ENCODE measurements around the gene INHBB.

The INHBB gene

DNA sequence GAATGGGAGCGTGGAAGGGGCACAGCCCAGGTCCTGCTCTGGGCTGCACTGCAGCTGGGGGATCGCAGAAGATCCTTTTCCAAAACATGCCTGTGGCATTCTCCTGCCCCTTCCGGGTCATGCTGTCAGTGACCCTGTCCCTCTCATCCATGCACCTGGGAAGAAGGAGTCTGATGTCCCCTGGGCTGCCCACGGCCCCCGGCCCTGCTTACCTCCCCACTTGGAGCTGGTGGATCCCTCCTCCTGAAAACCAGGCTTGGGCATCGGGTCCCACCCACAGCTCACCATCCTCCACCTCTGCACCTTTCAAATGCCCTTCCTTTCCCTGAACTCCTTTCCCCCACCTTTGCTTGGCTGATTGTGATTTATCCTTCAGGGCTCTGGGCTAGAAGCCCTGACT lies 11.8 kb downstream of the INHBB start:
- no peak overlapping the region for H3K9ac ChIP-seq (ENCODE audit: low read length)
- no peak overlapping the region for H2BK5ac ChIP-seq (ENCODE audit: low read depth, low read length, poor library complexity, severe bottlenecking)
- no peak overlapping the region for H2AFZ ChIP-seq (ENCODE audit: low read depth, low read length)
- H4K91ac ChIP-seq (ENCODE audit: low read length): no peak overlapping the region
- H3K36me3 ChIP-seq (ENCODE audit: control insufficient read depth in 1 of 2, insufficient read depth in 2 of 2, low read depth in 1 of 2, low read length in 2 of 2): no peaks in the 10 kb centered on the region
- H3K4ac ChIP-seq (ENCODE audit: low read depth in 1 of 2, low read length in 2 of 2): no peak overlapping the region
- DNase-seq: no peak
- no peak overlapping the region for H2BK12ac ChIP-seq (ENCODE audit: low read length in 2 of 2)
- H3K18ac ChIP-seq (ENCODE audit: low read depth in 1 of 2, low read length in 2 of 2): no peak overlapping the region
- H3K4me3 ChIP-seq (ENCODE audit: insufficient read depth in 1 of 2, low read depth in 1 of 2, low read length in 2 of 2): no peak overlapping the region
- H3K27ac ChIP-seq (ENCODE audit: low read length, poor library complexity, severe bottlenecking): no peak overlapping the region
- peaks cover 74 to 81% of the 10 kb centered on the region in 2 experiments for H3K27me3 ChIP-seq (ENCODE audit: control insufficient read depth in 1 of 2, insufficient read depth in 1 of 2, low read length in 2 of 2)
- peaks cover 6% of the 10 kb centered on the region for H3K4me1 ChIP-seq (ENCODE audit: control insufficient read depth, insufficient read depth, low read depth, low read length)
- H3K14ac ChIP-seq (ENCODE audit: low read length in 2 of 2): no peak overlapping the region
- no peak overlapping the region for H2BK120ac ChIP-seq (ENCODE audit: low read depth, low read length)
- WGBS: 71% methylated on average over 6 of the region's 6 CpGs
- no peak overlapping the region for H3K4me2 ChIP-seq (ENCODE audit: low read length, poor library complexity, severe bottlenecking)
- H3K9me3 ChIP-seq (ENCODE audit: control insufficient read depth, low read length): no peaks in the 10 kb centered on the region
- H2BK15ac ChIP-seq (ENCODE audit: low read depth, poor library complexity, severe bottlenecking): no peak overlapping the region
- no peak overlapping the region for H3K23ac ChIP-seq (ENCODE audit: low read length in 2 of 2)
- no peak overlapping the region for H4K8ac ChIP-seq (ENCODE audit: low read length)
- no peaks in the 10 kb centered on the region for H3K79me1 ChIP-seq (replicated peaks; ENCODE audit: low read length, poor library complexity, severe bottlenecking)
- H2AK5ac ChIP-seq (ENCODE audit: low read length, severe bottlenecking): no peak overlapping the region

DNA sequence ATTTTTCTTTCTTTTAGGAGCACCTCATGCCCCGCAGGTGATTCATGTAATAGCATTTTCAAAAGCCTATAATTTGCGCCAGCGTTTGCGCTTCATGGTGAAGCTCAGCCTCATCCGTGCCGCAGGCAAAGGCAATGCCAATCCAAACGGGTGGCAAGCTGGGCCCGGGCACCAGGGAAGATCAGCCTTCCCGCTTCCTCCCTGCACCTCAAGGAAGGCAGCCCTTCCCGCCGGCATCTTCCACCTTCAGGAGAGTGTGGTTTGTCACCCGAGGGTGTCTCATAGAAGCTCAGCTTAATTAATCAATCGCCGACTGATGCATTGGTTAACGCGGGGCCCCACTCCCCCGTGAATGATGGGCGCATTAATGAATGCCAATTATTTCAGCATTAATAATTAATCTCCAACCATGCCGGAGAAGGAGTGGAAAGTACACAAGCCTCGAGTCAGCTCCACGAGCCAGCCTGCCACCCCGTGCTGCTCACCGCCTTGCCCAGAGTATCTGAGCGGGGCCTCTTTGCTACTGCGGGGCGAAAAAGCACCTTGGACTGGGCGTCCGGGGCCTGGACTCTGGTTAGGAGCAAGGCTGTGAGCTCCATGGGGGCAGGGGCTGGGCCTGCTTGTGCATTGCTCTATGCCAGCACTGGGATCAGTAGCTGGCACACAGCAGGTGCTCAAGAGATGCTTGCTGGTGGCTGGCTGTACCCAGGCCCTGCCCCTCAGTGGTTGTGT lies 13.0 kb downstream of the INHBB start:
- no peaks in the 10 kb centered on the region for H3K79me1 ChIP-seq (replicated peaks; ENCODE audit: low read length, poor library complexity, severe bottlenecking)
- no peak overlapping the region for H3K4me2 ChIP-seq (ENCODE audit: low read length, poor library complexity, severe bottlenecking)
- DNase-seq: no peak
- no peak overlapping the region for H3K9ac ChIP-seq (ENCODE audit: low read length)
- H2AFZ ChIP-seq (ENCODE audit: low read depth, low read length): no peak overlapping the region
- H4K8ac ChIP-seq (ENCODE audit: low read length): no peak overlapping the region
- H3K14ac ChIP-seq (ENCODE audit: low read length in 2 of 2): no peak overlapping the region
- H2AK5ac ChIP-seq (ENCODE audit: low read length, severe bottlenecking): no peak overlapping the region
- no peak overlapping the region for H2BK5ac ChIP-seq (ENCODE audit: low read depth, low read length, poor library complexity, severe bottlenecking)
- no peak overlapping the region for H3K4ac ChIP-seq (ENCODE audit: low read depth in 1 of 2, low read length in 2 of 2)
- no peak overlapping the region for H2BK120ac ChIP-seq (ENCODE audit: low read depth, low read length)
- no peak overlapping the region for H3K18ac ChIP-seq (ENCODE audit: low read depth in 1 of 2, low read length in 2 of 2)
- peaks cover 2% of the 10 kb centered on the region for H3K4me1 ChIP-seq (ENCODE audit: control insufficient read depth, insufficient read depth, low read depth, low read length)
- no peak overlapping the region for H2BK15ac ChIP-seq (ENCODE audit: low read depth, poor library complexity, severe bottlenecking)
- peaks cover 69 to 74% of the 10 kb centered on the region in 2 experiments for H3K27me3 ChIP-seq (ENCODE audit: control insufficient read depth in 1 of 2, insufficient read depth in 1 of 2, low read length in 2 of 2)
- no peak overlapping the region for H4K91ac ChIP-seq (ENCODE audit: low read length)
- no peaks in the 10 kb centered on the region for H3K9me3 ChIP-seq (ENCODE audit: control insufficient read depth, low read length)
- no peak overlapping the region for H2BK12ac ChIP-seq (ENCODE audit: low read length in 2 of 2)
- no peak overlapping the region for H3K27ac ChIP-seq (ENCODE audit: low read length, poor library complexity, severe bottlenecking)
- no peaks in the 10 kb centered on the region for H3K36me3 ChIP-seq (ENCODE audit: control insufficient read depth in 1 of 2, insufficient read depth in 2 of 2, low read depth in 1 of 2, low read length in 2 of 2)
- WGBS: 90% methylated on average over 28 of the region's 28 CpGs
- H3K4me3 ChIP-seq (ENCODE audit: insufficient read depth in 1 of 2, low read depth in 1 of 2, low read length in 2 of 2): no peak overlapping the region
- H3K23ac ChIP-seq (ENCODE audit: low read length in 2 of 2): no peak overlapping the region

DNA sequence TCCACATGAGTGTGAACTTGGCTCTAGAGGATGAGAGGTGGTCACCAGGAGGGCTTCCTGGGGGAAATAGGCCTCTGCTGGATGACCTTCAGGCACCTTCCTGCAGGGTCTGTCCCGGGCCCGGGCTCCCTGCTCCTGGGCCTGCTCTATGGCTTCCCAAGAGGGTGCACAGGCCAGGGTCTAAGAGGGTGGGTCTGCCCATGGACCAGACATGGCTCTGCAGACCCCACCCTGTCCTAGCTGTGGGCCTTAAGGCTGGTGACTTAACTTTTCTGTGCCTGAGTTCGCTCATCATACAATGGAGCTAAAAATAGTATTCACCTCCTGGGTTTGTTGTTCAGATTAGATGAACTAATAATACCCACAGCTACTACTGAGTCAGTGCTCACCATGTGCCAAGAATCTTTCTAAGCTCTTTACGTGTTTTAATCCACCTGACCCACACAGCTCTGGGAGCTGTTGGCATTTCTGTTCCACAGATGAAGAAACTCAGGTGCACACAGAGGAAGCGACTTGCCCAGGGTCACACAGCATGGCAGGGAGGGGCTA lies 14.4 kb downstream of the INHBB start:
- Histone ChIP-seq H4K8ac (ENCODE audit: low read length) (no peak overlapping the region), H3K4me3 (ENCODE audit: insufficient read depth in 1 of 2, low read depth in 1 of 2, low read length in 2 of 2) (no peak overlapping the region)

DNA sequence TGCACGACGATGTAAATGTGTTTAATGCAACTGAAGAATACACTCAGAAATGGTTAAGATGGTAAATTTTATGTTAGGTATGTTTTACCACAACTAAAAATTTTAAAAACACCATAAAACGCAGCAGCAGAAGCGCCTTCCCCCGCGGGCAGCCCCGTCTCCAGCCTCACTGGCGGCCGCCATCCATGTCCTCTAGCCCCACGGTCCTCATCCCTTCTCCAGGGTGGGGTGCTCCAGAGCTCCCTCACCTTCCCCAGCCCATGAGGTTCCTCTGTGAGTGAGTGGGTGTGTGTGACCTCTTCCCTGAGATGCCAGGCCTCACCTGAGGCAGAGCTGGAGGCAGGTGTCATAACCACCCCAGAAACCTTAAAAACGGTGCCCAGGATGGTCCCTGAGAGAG lies 17.0 kb downstream of the INHBB start:
- 83% methylated on average over 9 of the region's 11 CpGs for WGBS
- H2BK15ac ChIP-seq (ENCODE audit: low read depth, poor library complexity, severe bottlenecking): no peak overlapping the region
- no peak overlapping the region for H2BK5ac ChIP-seq (ENCODE audit: low read depth, low read length, poor library complexity, severe bottlenecking)
- no peak overlapping the region for H3K23ac ChIP-seq (ENCODE audit: low read length in 2 of 2)
- H3K4ac ChIP-seq (ENCODE audit: low read depth in 1 of 2, low read length in 2 of 2): no peak overlapping the region
- H3K4me3 ChIP-seq (ENCODE audit: insufficient read depth in 1 of 2, low read depth in 1 of 2, low read length in 2 of 2): no peak overlapping the region
- no peak overlapping the region for H3K4me2 ChIP-seq (ENCODE audit: low read length, poor library complexity, severe bottlenecking)
- no peak overlapping the region for H3K18ac ChIP-seq (ENCODE audit: low read depth in 1 of 2, low read length in 2 of 2)
- H2BK12ac ChIP-seq (ENCODE audit: low read length in 2 of 2): no peak overlapping the region
- H3K27ac ChIP-seq (ENCODE audit: low read length, poor library complexity, severe bottlenecking): no peak overlapping the region
- H4K8ac ChIP-seq (ENCODE audit: low read length): no peak overlapping the region
- H2BK120ac ChIP-seq (ENCODE audit: low read depth, low read length): no peak overlapping the region
- no peaks in the 10 kb centered on the region for H3K79me1 ChIP-seq (replicated peaks; ENCODE audit: low read length, poor library complexity, severe bottlenecking)
- H3K9me3 ChIP-seq (ENCODE audit: control insufficient read depth, low read length): no peaks in the 10 kb centered on the region
- no peaks in the 10 kb centered on the region for H3K36me3 ChIP-seq (ENCODE audit: control insufficient read depth in 1 of 2, insufficient read depth in 2 of 2, low read depth in 1 of 2, low read length in 2 of 2)
- no peak overlapping the region for H2AK5ac ChIP-seq (ENCODE audit: low read length, severe bottlenecking)
- peaks cover 6% of the 10 kb centered on the region for H3K4me1 ChIP-seq (ENCODE audit: control insufficient read depth, insufficient read depth, low read depth, low read length)
- peaks cover 29 to 58% of the 10 kb centered on the region in 2 experiments for H3K27me3 ChIP-seq (ENCODE audit: control insufficient read depth in 1 of 2, insufficient read depth in 1 of 2, low read length in 2 of 2)
- H3K9ac ChIP-seq (ENCODE audit: low read length): no peak overlapping the region
- H4K91ac ChIP-seq (ENCODE audit: low read length): no peak overlapping the region
- no peak overlapping the region for H3K14ac ChIP-seq (ENCODE audit: low read length in 2 of 2)
- DNase-seq: no peak
- H2AFZ ChIP-seq (ENCODE audit: low read depth, low read length): no peak overlapping the region

More for the DNA sequence above, 14.4 kb downstream of the INHBB start:
- H4K91ac ChIP-seq (ENCODE audit: low read length): no peak overlapping the region
- H3K4me1 ChIP-seq (ENCODE audit: control insufficient read depth, insufficient read depth, low read depth, low read length): peaks cover 2% of the 10 kb centered on the region
- H2BK15ac ChIP-seq (ENCODE audit: low read depth, poor library complexity, severe bottlenecking): no peak overlapping the region
- H3K9ac ChIP-seq (ENCODE audit: low read length): no peak overlapping the region
- no peak overlapping the region for H3K4me2 ChIP-seq (ENCODE audit: low read length, poor library complexity, severe bottlenecking)
- no peak overlapping the region for H2BK12ac ChIP-seq (ENCODE audit: low read length in 2 of 2)
- H3K14ac ChIP-seq (ENCODE audit: low read length in 2 of 2): no peak overlapping the region
- DNase-seq: no peak
- H3K27me3 ChIP-seq (ENCODE audit: control insufficient read depth in 1 of 2, insufficient read depth in 1 of 2, low read length in 2 of 2): peaks cover 54 to 68% of the 10 kb centered on the region in 2 experiments
- H3K9me3 ChIP-seq (ENCODE audit: control insufficient read depth, low read length): no peaks in the 10 kb centered on the region
- no peak overlapping the region for H2BK120ac ChIP-seq (ENCODE audit: low read depth, low read length)
- peak overlapping the region in 1 of 2 experiments; percentile 19 for H3K23ac ChIP-seq (ENCODE audit: low read length in 2 of 2)
- H3K4ac ChIP-seq (ENCODE audit: low read depth in 1 of 2, low read length in 2 of 2): no peak overlapping the region
- H3K18ac ChIP-seq (ENCODE audit: low read depth in 1 of 2, low read length in 2 of 2): no peak overlapping the region
- H2AK5ac ChIP-seq (ENCODE audit: low read length, severe bottlenecking): no peak overlapping the region
- no peaks in the 10 kb centered on the region for H3K36me3 ChIP-seq (ENCODE audit: control insufficient read depth in 1 of 2, insufficient read depth in 2 of 2, low read depth in 1 of 2, low read length in 2 of 2)
- H2BK5ac ChIP-seq (ENCODE audit: low read depth, low read length, poor library complexity, severe bottlenecking): no peak overlapping the region
- H3K79me1 ChIP-seq (replicated peaks; ENCODE audit: low read length, poor library complexity, severe bottlenecking): no peaks in the 10 kb centered on the region
- WGBS: 90% methylated on average over 5 of the region's 5 CpGs
- H3K27ac ChIP-seq (ENCODE audit: low read length, poor library complexity, severe bottlenecking): no peak overlapping the region
- no peak overlapping the region for H2AFZ ChIP-seq (ENCODE audit: low read depth, low read length)
